PC-9 (cell line): ENCODE results near the gene HS3ST2. TPM values are rescaled to one million over a fixed set of nuclear protein-coding genes. Genes with fewer than 3 reads are reported as not detected.

Source experiments
- BruUV-seq: library from RNA; stranded (reverse); fragments of 400-500 nt; replicated peaks from 2 replicates; lab custom pipeline; 2021; lab: Mats Ljungman, UMichigan
- CTCF ChIA-PET: fragments of 300-600 bp; sonication (Branson Sonifier 250); formaldehyde crosslinking; loops from one replicate; lab custom pipeline; 2022; ENCODE audit warnings: antibody characterized with exemption; lab: Charles Lee
- POLR2A ChIA-PET: fragments of 300-600 bp; sonication (Branson Sonifier 250); formaldehyde crosslinking; loops from one replicate; lab custom pipeline; 2022; ENCODE audit warnings: antibody characterized with exemption; ENCODE audit not compliant: unreplicated experiment; lab: Charles Lee
- DNase-seq, 2 experiments: peaks; one replicate each; pipeline versions ENCODE4 v3.0.0 to v3.0.0-alpha.2; 2015 to 2022; ENCODE audit warnings: mixed read lengths in 1 of 2
- H2AFZ ChIP-seq: fragments of 200-600 bp; sonication (generic); 2 replicates; pipeline ENCODE4 v1.8.1; 2017; ENCODE audit warnings: antibody characterized with exemption
- H3F3A ChIP-seq: fragments of 200-600 bp; sonication (generic); 2 replicates; pipeline ENCODE4 v1.8.1; 2017; ENCODE audit warnings: antibody characterized with exemption, mild to moderate bottlenecking, low read depth; ENCODE audit not compliant: insufficient read depth
- H3K27ac ChIP-seq: fragments of 200-600 bp; sonication (generic); 2 replicates; pipeline ENCODE4 v1.6.1; 2016; ENCODE audit warnings: mixed run types
- H3K27me3 ChIP-seq: fragments of 200-600 bp; sonication (generic); 2 replicates; pipeline ENCODE4 v1.6.1; 2016; ENCODE audit warnings: low read depth, mixed run types; ENCODE audit not compliant: insufficient read depth
- H3K36me3 ChIP-seq: fragments of 200-600 bp; sonication (generic); 2 replicates; pipeline ENCODE4 v1.6.1; 2016; ENCODE audit warnings: low read depth, mixed run types
- H3K4me1 ChIP-seq: fragments of 200-600 bp; sonication (generic); replicated peaks from 2 replicates; pipeline ENCODE4 v1.6.1; 2016; ENCODE audit warnings: mixed run types; ENCODE audit not compliant: insufficient read depth
- H3K4me2 ChIP-seq: fragments of 200-600 bp; sonication (generic); 2 replicates; pipeline ENCODE4 v1.6.1; 2017; ENCODE audit warnings: mixed run types
- H3K4me3 ChIP-seq: fragments of 200-600 bp; sonication (generic); 2 replicates; pipeline ENCODE4 v1.6.1; 2016; ENCODE audit warnings: mixed run types
- H3K79me2 ChIP-seq: fragments of 200-600 bp; sonication (generic); 2 replicates; pipeline ENCODE4 v1.6.1; 2017; ENCODE audit warnings: low read depth, mixed run types
- H3K9me2 ChIP-seq: fragments of 200-600 bp; sonication (generic); 2 replicates; pipeline ENCODE4 v1.8.1; 2017; ENCODE audit warnings: mild to moderate bottlenecking; ENCODE audit not compliant: insufficient read depth
- H3K9me3 ChIP-seq: fragments of 200-600 bp; sonication (generic); 2 replicates; pipeline ENCODE4 v1.8.1; 2016; ENCODE audit warnings: low read depth; ENCODE audit not compliant: insufficient read depth
- H4K20me1 ChIP-seq: fragments of 200-600 bp; sonication (generic); 2 replicates; pipeline ENCODE4 v1.8.1; 2017; ENCODE audit not compliant: insufficient read depth
- CTCF ChIP-seq: fragments of 200-600 bp; sonication (generic); conservative IDR thresholded peaks from 2 replicates; pipeline ENCODE4 v1.6.1; 2017; ENCODE audit warnings: mixed run types, antibody characterized with exemption, mild to moderate bottlenecking, moderate library complexity
- EZH2 ChIP-seq: fragments of 200-600 bp; sonication (generic); IDR thresholded peaks from 2 replicates; pipeline ENCODE4 v1.8.0; 2017; ENCODE audit warnings: antibody characterized with exemption, low read depth
- intact Hi-C: fragments of 100-400 bp; cut with micrococcal nuclease; formaldehyde crosslinking; loops from one replicate; pipeline ENCODE4 v1.10.0; 2022; ENCODE audit not compliant: unreplicated experiment
- total RNA-seq: library from RNA; stranded (reverse); gene quantifications from 2 replicates; pipeline ENCODE4 v1.2.3, GENCODE V29; 2021

HS3ST2 gene
- total RNA-seq, 1 experiment from 2014 or later = 1.1 TPM

DNA sequence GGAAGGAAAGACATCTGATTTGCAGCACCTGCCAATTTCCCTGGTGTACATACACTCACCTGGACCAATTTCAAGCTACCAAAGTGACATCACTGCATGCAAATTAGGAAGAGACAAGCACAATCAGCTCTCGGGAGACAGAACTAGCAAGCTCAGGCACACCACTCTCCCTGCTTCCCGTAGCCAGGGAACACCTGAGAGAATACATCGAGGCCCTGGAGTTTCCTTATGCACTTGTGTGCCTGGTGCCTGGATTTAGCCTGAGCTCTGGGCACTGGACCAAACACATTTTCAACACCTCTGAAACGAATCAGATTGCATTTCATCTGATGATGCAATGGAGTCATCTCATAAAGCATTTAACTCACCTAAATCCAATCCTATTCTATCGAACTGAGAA, 110.5 kb downstream of the HS3ST2 start:
- TF ChIP-seq EZH2 (no peak), CTCF (no peak)
- intact Hi-C loops = no loop called here
- BruUV-seq = no TSS peak
- H3K79me2 ChIP-seq = no peaks in the 10 kb centered on the region
- H3K9me3 ChIP-seq = no peaks in the 10 kb centered on the region
- no peak for DNase-seq
- H3K27me3 ChIP-seq = peaks cover 96% of the 10 kb centered on the region
- no peak overlapping the region for H2AFZ ChIP-seq
- no peaks in the 10 kb centered on the region for H3K36me3 ChIP-seq
- no peak overlapping the region for H3K4me3 ChIP-seq
- no peak overlapping the region for H3K27ac ChIP-seq
- no peaks in the 10 kb centered on the region for H3F3A ChIP-seq
- no peaks in the 10 kb centered on the region for H3K4me1 ChIP-seq
- no peaks in the 10 kb centered on the region for H4K20me1 ChIP-seq
- ChIA-PET POLR2A (no interaction called here), CTCF (interaction anchor here (0.6 kb wide), 1 partner anchor 13 kb away, joined by 5 read pairs; no protein-coding TSS in a partner anchor)
- no peaks in the 10 kb centered on the region; the same call in 1 of the 2 replicates for H3K9me2 ChIP-seq
- no peak overlapping the region for H3K4me2 ChIP-seq

GRCh38 chr16:22926105-22926751, 112.3 kb downstream of the HS3ST2 start:
- Histone ChIP-seq H3K9me3 (no peaks in the 10 kb centered on the region), H3K27ac (no peak overlapping the region), H3K79me2 (no peaks in the 10 kb centered on the region), H4K20me1 (no peaks in the 10 kb centered on the region), H3K27me3 (peaks cover 92% of the 10 kb centered on the region), H3K9me2 (no peaks in the 10 kb centered on the region; the same call in 1 of the 2 replicates), H3K4me1 (no peaks in the 10 kb centered on the region), H3F3A (no peaks in the 10 kb centered on the region), H3K4me2 (no peak overlapping the region), H2AFZ (no peak overlapping the region), H3K4me3 (no peak overlapping the region), H3K36me3 (no peaks in the 10 kb centered on the region)
- DNase-seq = no peak
- ChIA-PET CTCF (no interaction called here), POLR2A (no interaction called here)
- intact Hi-C loops = no loop called here
- no TSS peak for BruUV-seq
- no peak for TF ChIP-seq CTCF
- TF ChIP-seq EZH2 = no peak

GRCh38 chr16:22927306-22927705, 113.3 kb downstream of the HS3ST2 start:
- Histone ChIP-seq H3K4me2 (no peak overlapping the region), H3K9me3 (no peaks in the 10 kb centered on the region), H3K9me2 (no peaks in the 10 kb centered on the region; the same call in 1 of the 2 replicates), H3K4me3 (no peak overlapping the region), H3K27me3 (peaks cover 86% of the 10 kb centered on the region), H3K27ac (no peak overlapping the region), H3F3A (no peaks in the 10 kb centered on the region), H3K36me3 (no peaks in the 10 kb centered on the region), H3K79me2 (no peaks in the 10 kb centered on the region), H3K4me1 (no peaks in the 10 kb centered on the region), H4K20me1 (no peaks in the 10 kb centered on the region), H2AFZ (no peak overlapping the region)
- no TSS peak for BruUV-seq
- POLR2A ChIA-PET = no interaction called here
- intact Hi-C loops = no loop called here
- DNase-seq = no peak
- CTCF ChIA-PET = no interaction called here
- TF ChIP-seq EZH2 (no peak), CTCF (no peak)
